MCF 10A (cell line): ENCODE data around the gene TECPR1. TPM values are rescaled to one million over a fixed set of nuclear protein-coding genes. Genes with fewer than 3 reads are reported as not detected.

Experiments used
- BruUV-seq: library from RNA; stranded (reverse); fragments of 400-500 nt; replicated peaks from 2 replicates; lab custom pipeline; 2021; lab: Mats Ljungman, UMichigan
- CTCF ChIA-PET: fragments of 300-600 bp; sonication (Branson Sonifier 250); formaldehyde crosslinking; extraction: SDS; loops from one replicate; lab custom pipeline; 2021; ENCODE audit warnings: antibody characterized with exemption, inconsistent platforms; lab: Yijun Ruan, JAX
- POLR2A ChIA-PET: fragments of 300-600, 350-650 bp; sonication (Branson Sonifier 250); formaldehyde crosslinking; extraction: SDS; loops from one replicate; lab custom pipeline; 2020; ENCODE audit warnings: antibody characterized with exemption, inconsistent platforms; lab: Yijun Ruan, JAX
- DNase-seq: peaks from one replicate; pipeline ENCODE4 v3.0.0-alpha.2; 2018; ENCODE audit not compliant: unreplicated experiment
- H3K27ac Mint-ChIP-seq: one replicate; pipeline ENCODE4 v1.8.0; 2022; ENCODE audit warnings: mild to moderate bottlenecking, low read depth, mixed read lengths; ENCODE audit not compliant: unreplicated experiment
- H3K27me3 Mint-ChIP-seq: one replicate; pipeline ENCODE4 v1.8.0; 2022; ENCODE audit warnings: mixed read lengths; ENCODE audit not compliant: insufficient read depth, unreplicated experiment
- H3K36me3 Mint-ChIP-seq: one replicate; pipeline ENCODE4 v1.8.0; 2022; ENCODE audit warnings: mild to moderate bottlenecking, moderate library complexity, mixed read lengths; ENCODE audit not compliant: insufficient read depth, unreplicated experiment
- H3K4me1 Mint-ChIP-seq: one replicate; pipeline ENCODE4 v1.8.0; 2022; ENCODE audit warnings: mixed read lengths; ENCODE audit not compliant: insufficient read depth, unreplicated experiment
- H3K4me3 Mint-ChIP-seq: one replicate; pipeline ENCODE4 v1.8.0; 2022; ENCODE audit warnings: mild to moderate bottlenecking, moderate library complexity, mixed read lengths; ENCODE audit not compliant: unreplicated experiment
- H3K9me3 Mint-ChIP-seq: one replicate; pipeline ENCODE4 v1.8.0; 2022; ENCODE audit warnings: mixed read lengths; ENCODE audit not compliant: unreplicated experiment
- CTCF ChIP-seq: fragments of 200-600 bp; IDR thresholded peaks from one replicate; pipeline ENCODE4 v1.8.0; 2022; ENCODE audit warnings: antibody characterized with exemption, mild to moderate bottlenecking; ENCODE audit not compliant: unreplicated experiment
- intact Hi-C: fragments of 100-400 bp; cut with micrococcal nuclease; formaldehyde crosslinking; loops from 2 replicates; pipeline ENCODE4 v1.14.1; 2022
- total RNA-seq: library from RNA; stranded (reverse); gene quantifications from 2 replicates; pipeline ENCODE4 v1.2.3, GENCODE V29; 2022

The TECPR1 gene
- total RNA-seq, 1 experiment from 2014 or later = 15.4 TPM

DNA sequence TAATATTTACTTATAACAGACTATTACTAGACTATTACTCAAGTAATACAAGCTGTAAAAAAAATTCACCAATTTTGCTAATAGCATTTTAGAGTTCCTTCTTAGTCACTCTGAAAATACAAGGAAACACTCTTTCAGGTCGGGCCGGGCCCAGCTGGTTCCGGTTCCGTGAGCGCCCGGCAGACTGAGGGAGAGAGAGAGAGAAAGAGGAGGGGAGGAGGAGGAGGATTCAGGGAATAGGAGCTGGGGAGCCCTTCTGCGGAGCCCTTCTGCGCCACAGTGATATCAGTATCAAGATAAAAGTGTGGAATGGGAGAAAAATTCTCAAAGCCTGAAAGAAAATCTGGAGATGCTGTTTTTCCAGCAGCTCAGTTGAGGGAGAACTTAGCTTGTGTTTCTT lies 71.3 kb downstream of the TECPR1 start:
- Mint-ChIP-seq H3K4me3 (no peak overlapping the region), H3K27me3 (no peaks in the 10 kb centered on the region), H3K9me3 (no peaks in the 10 kb centered on the region), H3K27ac (no peak overlapping the region), H3K36me3 (peaks cover 17% of the 10 kb centered on the region), H3K4me1 (no peaks in the 10 kb centered on the region)
- POLR2A ChIA-PET = interaction anchor here (1.0 to 1.1 kb wide), 2 partner anchors 12 to 75 kb away, joined by 3 read pairs; no protein-coding TSS in a partner anchor
- no TSS peak for BruUV-seq
- no peak for TF ChIP-seq CTCF
- CTCF ChIA-PET = interaction anchor here (0.6 to 26.1 kb wide), 4 partner anchors 14 to 278 kb away, joined by 3 to 739 read pairs (median 28); no protein-coding TSS in a partner anchor
- intact Hi-C loops = no loop called here
- no peak for DNase-seq

DNA sequence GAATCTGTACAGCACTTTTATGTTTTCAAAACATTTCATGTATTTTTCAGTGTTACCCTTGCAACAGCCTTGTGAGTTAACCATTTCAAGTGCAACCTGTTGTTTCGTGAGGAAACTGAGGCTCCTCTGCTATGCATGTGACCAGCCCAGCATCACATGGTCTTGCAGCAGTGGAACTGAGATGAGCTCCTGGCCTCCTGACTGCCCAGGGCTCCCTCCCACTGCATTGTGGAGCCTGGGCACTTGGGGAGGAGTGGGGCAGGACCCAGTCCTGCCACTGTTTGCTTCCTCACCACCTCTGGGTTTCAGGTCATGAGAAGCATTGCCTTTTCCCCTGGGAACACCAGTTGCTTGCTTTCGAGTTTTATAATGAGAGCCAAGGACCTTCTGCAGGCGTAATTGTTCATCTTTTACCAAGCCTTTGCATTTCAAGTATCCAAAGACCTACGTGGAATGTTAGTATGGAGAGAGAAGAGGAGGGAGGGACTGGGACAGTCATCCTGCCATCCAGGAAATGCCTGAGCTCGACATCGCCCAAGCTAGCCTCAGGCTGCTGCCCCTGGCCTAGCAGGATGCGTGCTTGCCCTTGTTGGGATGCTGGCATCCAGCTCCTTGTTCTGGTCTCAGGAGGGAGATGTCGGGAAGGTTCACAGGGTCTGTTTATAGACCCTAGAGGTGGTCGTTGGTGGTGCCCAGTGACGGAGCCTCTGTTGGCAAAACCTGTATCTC lies 73.1 kb downstream of the TECPR1 start:
- peaks cover 28% of the 10 kb centered on the region for H3K36me3 Mint-ChIP-seq
- H3K4me3 Mint-ChIP-seq = no peak overlapping the region
- CTCF ChIA-PET = interaction anchor here (0.6 to 26.1 kb wide), 3 partner anchors 12 to 160 kb away, joined by 3 to 739 read pairs (median 51); no protein-coding TSS in a partner anchor
- no peak for TF ChIP-seq CTCF
- H3K9me3 Mint-ChIP-seq = no peaks in the 10 kb centered on the region
- no peak overlapping the region for H3K27ac Mint-ChIP-seq
- no peak for DNase-seq
- H3K27me3 Mint-ChIP-seq = no peaks in the 10 kb centered on the region
- BruUV-seq = no TSS peak
- POLR2A ChIA-PET = no interaction called here
- intact Hi-C loops = no loop called here
- no peaks in the 10 kb centered on the region for H3K4me1 Mint-ChIP-seq

GRCh38 chr7:98178321-98178720 lies 73.7 kb downstream of the TECPR1 start:
- H3K4me3 Mint-ChIP-seq = no peak overlapping the region
- no peak overlapping the region for H3K27ac Mint-ChIP-seq
- POLR2A ChIA-PET = no interaction called here

More at GRCh38 chr7:98178321-98178720, 73.7 kb downstream of the TECPR1 start:
- DNase-seq = no peak
- intact Hi-C loops = no loop called here
- CTCF ChIA-PET = interaction anchor here (0.6 to 26.1 kb wide), 3 partner anchors 11 to 160 kb away, joined by 3 to 739 read pairs (median 51); no protein-coding TSS in a partner anchor
- BruUV-seq = no TSS peak
- H3K27me3 Mint-ChIP-seq = no peaks in the 10 kb centered on the region
- H3K4me1 Mint-ChIP-seq = no peaks in the 10 kb centered on the region
- H3K9me3 Mint-ChIP-seq = no peaks in the 10 kb centered on the region
- H3K36me3 Mint-ChIP-seq = peaks cover 28% of the 10 kb centered on the region
- TF ChIP-seq CTCF = no peak
